ENCODE results near the gene METTL13.

DNA sequence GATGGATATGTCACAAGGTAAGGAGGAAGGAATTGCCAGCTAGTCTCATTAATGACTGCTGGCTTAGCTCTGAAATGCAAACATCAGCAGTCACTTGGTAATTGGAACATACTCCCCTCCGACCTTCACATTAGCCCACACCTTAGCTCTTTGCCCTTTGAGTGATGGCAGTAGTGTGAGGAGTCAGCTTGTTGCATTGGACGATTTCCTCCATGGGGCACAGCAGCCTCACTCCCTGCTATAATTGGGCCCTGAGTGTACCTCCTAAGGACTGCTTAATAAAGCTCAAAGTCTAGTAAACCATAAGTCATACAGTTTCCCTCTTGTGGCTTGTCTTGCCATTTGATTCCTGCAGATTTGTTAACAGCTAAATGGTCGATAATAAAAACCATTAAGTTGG is 19.4 kb downstream of the METTL13 start:
- TF ChIP-seq, protein P1, sequence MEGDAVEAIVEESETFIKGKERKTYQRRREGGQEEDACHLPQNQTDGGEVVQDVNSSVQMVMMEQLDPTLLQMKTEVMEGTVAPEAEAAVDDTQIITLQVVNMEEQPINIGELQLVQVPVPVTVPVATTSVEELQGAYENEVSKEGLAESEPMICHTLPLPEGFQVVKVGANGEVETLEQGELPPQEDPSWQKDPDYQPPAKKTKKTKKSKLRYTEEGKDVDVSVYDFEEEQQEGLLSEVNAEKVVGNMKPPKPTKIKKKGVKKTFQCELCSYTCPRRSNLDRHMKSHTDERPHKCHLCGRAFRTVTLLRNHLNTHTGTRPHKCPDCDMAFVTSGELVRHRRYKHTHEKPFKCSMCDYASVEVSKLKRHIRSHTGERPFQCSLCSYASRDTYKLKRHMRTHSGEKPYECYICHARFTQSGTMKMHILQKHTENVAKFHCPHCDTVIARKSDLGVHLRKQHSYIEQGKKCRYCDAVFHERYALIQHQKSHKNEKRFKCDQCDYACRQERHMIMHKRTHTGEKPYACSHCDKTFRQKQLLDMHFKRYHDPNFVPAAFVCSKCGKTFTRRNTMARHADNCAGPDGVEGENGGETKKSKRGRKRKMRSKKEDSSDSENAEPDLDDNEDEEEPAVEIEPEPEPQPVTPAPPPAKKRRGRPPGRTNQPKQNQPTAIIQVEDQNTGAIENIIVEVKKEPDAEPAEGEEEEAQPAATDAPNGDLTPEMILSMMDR (IDR thresholded peaks at IDR 0.05), result no peak
- no peak for TF ChIP-seq POLR2AphosphoS5 (IDR thresholded peaks at IDR 0.05; ENCODE audit: low read depth, low read length)
- TF ChIP-seq SIN3A (IDR thresholded peaks at IDR 0.05; ENCODE audit: borderline replicate concordance, insufficient read depth, low read depth, low read length), result no peak
- TF ChIP-seq, protein P2, sequence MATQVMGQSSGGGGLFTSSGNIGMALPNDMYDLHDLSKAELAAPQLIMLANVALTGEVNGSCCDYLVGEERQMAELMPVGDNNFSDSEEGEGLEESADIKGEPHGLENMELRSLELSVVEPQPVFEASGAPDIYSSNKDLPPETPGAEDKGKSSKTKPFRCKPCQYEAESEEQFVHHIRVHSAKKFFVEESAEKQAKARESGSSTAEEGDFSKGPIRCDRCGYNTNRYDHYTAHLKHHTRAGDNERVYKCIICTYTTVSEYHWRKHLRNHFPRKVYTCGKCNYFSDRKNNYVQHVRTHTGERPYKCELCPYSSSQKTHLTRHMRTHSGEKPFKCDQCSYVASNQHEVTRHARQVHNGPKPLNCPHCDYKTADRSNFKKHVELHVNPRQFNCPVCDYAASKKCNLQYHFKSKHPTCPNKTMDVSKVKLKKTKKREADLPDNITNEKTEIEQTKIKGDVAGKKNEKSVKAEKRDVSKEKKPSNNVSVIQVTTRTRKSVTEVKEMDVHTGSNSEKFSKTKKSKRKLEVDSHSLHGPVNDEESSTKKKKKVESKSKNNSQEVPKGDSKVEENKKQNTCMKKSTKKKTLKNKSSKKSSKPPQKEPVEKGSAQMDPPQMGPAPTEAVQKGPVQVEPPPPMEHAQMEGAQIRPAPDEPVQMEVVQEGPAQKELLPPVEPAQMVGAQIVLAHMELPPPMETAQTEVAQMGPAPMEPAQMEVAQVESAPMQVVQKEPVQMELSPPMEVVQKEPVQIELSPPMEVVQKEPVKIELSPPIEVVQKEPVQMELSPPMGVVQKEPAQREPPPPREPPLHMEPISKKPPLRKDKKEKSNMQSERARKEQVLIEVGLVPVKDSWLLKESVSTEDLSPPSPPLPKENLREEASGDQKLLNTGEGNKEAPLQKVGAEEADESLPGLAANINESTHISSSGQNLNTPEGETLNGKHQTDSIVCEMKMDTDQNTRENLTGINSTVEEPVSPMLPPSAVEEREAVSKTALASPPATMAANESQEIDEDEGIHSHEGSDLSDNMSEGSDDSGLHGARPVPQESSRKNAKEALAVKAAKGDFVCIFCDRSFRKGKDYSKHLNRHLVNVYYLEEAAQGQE (IDR thresholded peaks at IDR 0.05; ENCODE audit: insufficient read depth in 1 of 2, low read depth in 2 of 2, low read length in 1 of 2), result no peak

All from Panc1 (cell line).